Gastrocnemius medialis (tissue), 4 donors: ENCODE data around the gene KHSRP. TPM values are rescaled to one million over a fixed set of nuclear protein-coding genes. Genes with fewer than 3 reads are reported as not detected.
A peak's percentile ranks its signal among the peaks of the same experiment; 100 is the strongest.

Experiments used
- ATAC-seq, 2 donors: fragments of 150-250 bp; one replicate each; pipeline ENCODE4 v1.9.1; 2016
- DNase-seq, 2 donors: peaks; one replicate each; pipeline ENCODE4 v3.0.0-alpha.2; 2019
- H3K27ac ChIP-seq, 4 donors: fragments of 200-600 bp; sonication (generic); 1 replicate in 1 of 4; 2 replicates in 3 of 4; pipeline ENCODE4 v1.5.1; 2016 to 2018; ENCODE audit warnings: mild to moderate bottlenecking in 2 of 4, moderate library complexity in 1 of 4
- H3K27me3 ChIP-seq, 3 donors: fragments of 200-600 bp; sonication (generic) in 2 of 3; 1 replicate in 1 of 3; 2 replicates in 2 of 3; pipeline versions ENCODE4 v1.5.1 to v1.6.0; 2016 to 2019; ENCODE audit warnings: mild to moderate bottlenecking in 1 of 3, moderate library complexity in 1 of 3
- H3K36me3 ChIP-seq, 2 donors: fragments of 200-600 bp; sonication (generic) in 1 of 2; one replicate each; pipeline ENCODE4 v1.5.1; 2017 to 2018
- H3K4me1 ChIP-seq, 2 donors: fragments of 200-600 bp; sonication (generic) in 1 of 2; one replicate each; pipeline ENCODE4 v1.5.1; 2016 to 2017; ENCODE audit warnings: mild to moderate bottlenecking in 2 of 2
- H3K4me3 ChIP-seq, 4 donors: fragments of 200-600 bp; sonication (generic) in 3 of 4; 1 replicate in 1 of 4; 2 replicates in 3 of 4; pipeline ENCODE4 v1.5.1; 2016 to 2019; ENCODE audit warnings: mild to moderate bottlenecking in 2 of 4
- H3K9me3 ChIP-seq, 3 donors: fragments of 200-600 bp; sonication (generic) in 2 of 3; 1 replicate in 1 of 3; 2 replicates in 2 of 3; pipeline ENCODE4 v1.5.1; 2016 to 2019
- POLR2A ChIP-seq, 2 donors: fragments of 450-650 bp; IDR thresholded peaks; one replicate each; pipeline ENCODE4 v1.6.1; 2017; ENCODE audit warnings: antibody characterized with exemption in 2 of 2, mild to moderate bottlenecking in 2 of 2, moderate library complexity in 2 of 2
- in situ Hi-C, 4 donors: fragments of 200-750 bp; cut with MboI; loops; one replicate each; pipeline versions ENCODE4 v1.15.0 to v1.8.0; 2017; ENCODE audit warnings: low sequenced_read_pairs in 4 of 4
- intact Hi-C: fragments of 100-400 bp; cut with DNase I; formaldehyde crosslinking; loops from one replicate; pipeline ENCODE4 v1.15.1; 2023; ENCODE audit warnings: low total_unique reads
- total RNA-seq, 4 donors: library from RNA; depleted of rRNA; stranded (reverse); fragments of >200 nt; gene quantifications; one replicate each; pipeline versions ENCODE4 v1.1.0 to v1.2.3, GENCODE V29; 2016
- TF ChIP-seq, protein P1 (sequence below), 5 experiments: fragments of 450-650 bp in 3 of 5; fragments of 200-600 bp in 2 of 5; sonication (generic) in 2 of 5; IDR thresholded peaks in 4 of 5; conservative IDR thresholded peaks in 1 of 5; 1 replicate in 4 of 5; 2 replicates in 1 of 5; pipeline ENCODE4 v1.5.1; 2016 to 2019; ENCODE audit warnings: antibody characterized with exemption in 5 of 5, mild to moderate bottlenecking in 3 of 5, moderate library complexity in 3 of 5

The KHSRP gene
- total RNA-seq, 4 donors from 2014 or later: 49.1 to 124 (median 85.6) TPM

GRCh38 chr19:6417713-6418561 is 6.7 kb downstream of the KHSRP start:
- H3K4me1 ChIP-seq: peaks cover 10 to 11% of the 10 kb centered on the region in 2 donors
- H3K27ac ChIP-seq: no peak overlapping the region
- peaks cover 0 to 82% of the 10 kb centered on the region in 2 donors for H3K36me3 ChIP-seq
- DNase-seq (no peak), ATAC-seq (peak in 1 of 2 donors; percentile 18)
- TF ChIP-seq POLR2A (IDR thresholded peaks at IDR 0.05): no peak
- TF ChIP-seq, protein P1, sequence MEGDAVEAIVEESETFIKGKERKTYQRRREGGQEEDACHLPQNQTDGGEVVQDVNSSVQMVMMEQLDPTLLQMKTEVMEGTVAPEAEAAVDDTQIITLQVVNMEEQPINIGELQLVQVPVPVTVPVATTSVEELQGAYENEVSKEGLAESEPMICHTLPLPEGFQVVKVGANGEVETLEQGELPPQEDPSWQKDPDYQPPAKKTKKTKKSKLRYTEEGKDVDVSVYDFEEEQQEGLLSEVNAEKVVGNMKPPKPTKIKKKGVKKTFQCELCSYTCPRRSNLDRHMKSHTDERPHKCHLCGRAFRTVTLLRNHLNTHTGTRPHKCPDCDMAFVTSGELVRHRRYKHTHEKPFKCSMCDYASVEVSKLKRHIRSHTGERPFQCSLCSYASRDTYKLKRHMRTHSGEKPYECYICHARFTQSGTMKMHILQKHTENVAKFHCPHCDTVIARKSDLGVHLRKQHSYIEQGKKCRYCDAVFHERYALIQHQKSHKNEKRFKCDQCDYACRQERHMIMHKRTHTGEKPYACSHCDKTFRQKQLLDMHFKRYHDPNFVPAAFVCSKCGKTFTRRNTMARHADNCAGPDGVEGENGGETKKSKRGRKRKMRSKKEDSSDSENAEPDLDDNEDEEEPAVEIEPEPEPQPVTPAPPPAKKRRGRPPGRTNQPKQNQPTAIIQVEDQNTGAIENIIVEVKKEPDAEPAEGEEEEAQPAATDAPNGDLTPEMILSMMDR (IDR thresholded peaks at IDR 0.05 in 4 of 5, conservative IDR thresholded peaks at IDR 0.05 in 1 of 5): peak in 1 of 5 experiments; percentile 16
- in situ Hi-C loops: no loop called here
- no peak overlapping the region for H3K4me3 ChIP-seq
- H3K27me3 ChIP-seq: no peaks in the 10 kb centered on the region
- intact Hi-C loops: no loop called here
- H3K9me3 ChIP-seq: no peaks in the 10 kb centered on the region

- no peaks in the 10 kb centered on the region for H3K9me3 ChIP-seq
- no peak for ATAC-seq
- no peaks in the 10 kb centered on the region for H3K27me3 ChIP-seq
- H3K27ac ChIP-seq: no peak overlapping the region
- intact Hi-C loops (no loop called here), in situ Hi-C loops (no loop called here)
- no peaks in the 10 kb centered on the region for H3K4me1 ChIP-seq
- no peak for TF ChIP-seq POLR2A (IDR thresholded peaks at IDR 0.05)
- TF ChIP-seq, protein P1 (IDR thresholded peaks at IDR 0.05 in 4 of 5, conservative IDR thresholded peaks at IDR 0.05 in 1 of 5): no peak
- peaks cover 0 to 81% of the 10 kb centered on the region in 2 donors for H3K36me3 ChIP-seq
- H3K4me3 ChIP-seq: no peak overlapping the region
- DNase-seq: no peak
These were observed 7.8 kb downstream of the KHSRP start for GRCh38 chr19:6416658-6417405.

- in situ Hi-C loops: no loop called here
- no peak for DNase-seq
- Histone ChIP-seq H3K4me3 (no peak overlapping the region), H3K27me3 (no peaks in the 10 kb centered on the region), H3K36me3 (peaks cover 0 to 69% of the 10 kb centered on the region in 2 donors), H3K9me3 (no peaks in the 10 kb centered on the region), H3K4me1 (no peaks in the 10 kb centered on the region), H3K27ac (no peak overlapping the region)
- TF ChIP-seq, protein P1 (IDR thresholded peaks at IDR 0.05 in 4 of 5, conservative IDR thresholded peaks at IDR 0.05 in 1 of 5): no peak
- TF ChIP-seq POLR2A (IDR thresholded peaks at IDR 0.05): no peak
- intact Hi-C loops: no loop called here
- ATAC-seq: no peak
These were observed 8.9 kb downstream of the KHSRP start for GRCh38 chr19:6415591-6416190.

DNA sequence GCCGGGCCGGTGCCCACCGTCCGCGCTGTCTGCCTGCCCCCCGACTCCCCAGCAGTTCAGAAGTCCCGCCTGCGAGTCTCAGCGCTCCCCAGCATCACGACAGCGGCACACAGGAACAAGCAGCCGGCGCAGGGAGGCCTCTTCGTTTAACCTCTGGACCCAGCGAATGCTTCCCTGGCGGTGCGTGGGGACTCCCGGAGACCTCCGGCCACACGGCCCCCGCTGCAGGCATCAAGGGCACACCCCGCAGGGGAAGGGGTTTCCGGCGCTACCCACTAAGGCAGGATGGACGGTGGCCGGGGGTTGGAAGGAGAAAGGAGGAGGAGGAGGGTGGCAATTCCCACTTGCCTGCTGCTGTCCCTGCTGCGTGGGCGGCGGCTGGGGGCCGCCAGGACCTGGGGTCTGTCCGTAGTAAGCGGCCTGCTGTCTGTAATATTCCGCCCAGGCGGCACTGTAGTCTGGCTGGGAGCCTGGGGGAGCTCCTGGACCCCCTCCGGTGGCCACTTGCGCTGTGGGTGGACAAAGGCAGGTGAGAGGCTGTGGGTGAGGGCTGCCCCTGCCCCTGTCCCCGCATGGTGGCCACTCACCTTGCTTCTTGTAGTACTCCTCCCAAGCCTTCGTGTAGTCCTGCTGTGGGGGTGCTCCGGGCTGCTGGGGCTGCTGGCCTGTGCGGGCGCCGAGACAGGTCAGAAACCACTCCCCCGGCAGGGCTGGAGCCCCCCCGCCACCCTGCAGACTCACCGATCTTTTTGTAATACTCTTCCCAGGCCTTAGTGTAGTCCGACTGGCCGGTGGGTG is 9.6 kb downstream of the KHSRP start:
- ATAC-seq (no peak), DNase-seq (no peak)
- H3K9me3 ChIP-seq: no peaks in the 10 kb centered on the region
- H3K27ac ChIP-seq: no peak overlapping the region
- H3K4me1 ChIP-seq: no peaks in the 10 kb centered on the region
- no peak overlapping the region for H3K4me3 ChIP-seq
- in situ Hi-C loops: no loop called here
- intact Hi-C loops: no loop called here
- TF ChIP-seq, protein P1 (IDR thresholded peaks at IDR 0.05 in 4 of 5, conservative IDR thresholded peaks at IDR 0.05 in 1 of 5): no peak
- TF ChIP-seq POLR2A (IDR thresholded peaks at IDR 0.05): no peak
- H3K36me3 ChIP-seq: peaks cover 0 to 62% of the 10 kb centered on the region in 2 donors
- H3K27me3 ChIP-seq: no peaks in the 10 kb centered on the region
